ENCODE measurements around the gene FAM117A. TPM values are rescaled to one million over a fixed set of nuclear protein-coding genes. Genes with fewer than 3 reads are reported as not detected.

The FAM117A gene
- total and polyA plus RNA-seq, 2 of the 4 experiments (the other 2 are of a cell fraction) = 0.72 to 3.4 TPM

DNA sequence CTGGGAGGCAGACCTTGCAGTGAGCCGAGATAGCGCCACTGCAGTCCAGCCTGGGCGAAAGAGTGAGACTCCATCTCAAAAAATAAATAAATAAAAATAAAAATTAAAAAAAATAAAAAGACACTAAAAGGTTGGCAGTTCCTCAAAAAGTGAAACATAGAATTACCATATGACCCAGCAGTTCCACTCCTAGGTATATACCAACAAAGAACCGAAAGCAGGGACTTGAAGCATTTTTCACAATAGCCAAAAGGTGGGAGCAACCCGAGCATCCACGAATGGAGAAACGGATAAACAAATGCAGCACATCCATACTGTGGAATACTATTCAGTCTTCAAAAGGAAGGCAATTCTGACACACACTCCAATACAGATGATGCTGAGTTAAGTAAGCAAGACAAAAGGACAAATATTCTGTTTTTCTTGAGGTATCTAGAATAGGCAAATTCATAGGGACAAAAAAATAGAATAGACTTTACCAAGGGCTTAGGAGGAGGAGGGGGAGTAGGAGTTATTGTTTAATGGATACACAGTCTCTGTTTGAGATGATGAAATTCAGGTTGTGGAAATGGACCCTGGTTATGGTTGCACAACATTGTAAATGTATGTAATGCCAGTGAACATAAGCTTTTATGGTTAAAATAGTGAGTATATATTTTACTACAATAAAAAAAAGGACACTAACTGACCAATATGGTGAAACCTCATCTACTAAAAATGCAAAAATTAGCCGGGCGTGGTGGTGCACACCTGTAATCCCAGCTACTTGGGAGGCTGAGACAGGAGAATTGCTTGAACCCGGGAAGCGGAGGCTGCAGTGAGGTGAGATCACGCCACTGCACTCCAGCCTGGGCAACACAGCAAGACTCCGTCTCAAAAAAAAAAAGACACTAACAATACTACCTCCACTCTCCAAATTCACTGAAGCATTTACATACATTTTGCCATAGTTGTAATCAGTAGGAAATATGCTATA lies 29.1 kb downstream of the FAM117A start:
- H4K20me1 ChIP-seq (ENCODE audit: insufficient read depth, low read length) = no peaks in the 10 kb centered on the region
- no peak overlapping the region for H3K4me3 ChIP-seq (ENCODE audit: insufficient read depth, low read depth, low read length)
- no peak overlapping the region for H3K14ac ChIP-seq (replicated peaks; ENCODE audit: low read depth, low read length)
- no peak overlapping the region for H4K5ac ChIP-seq (ENCODE audit: low read depth, low read length)
- no peak overlapping the region for H2AFZ ChIP-seq (replicated peaks; ENCODE audit: low read length, poor library complexity)
- no peak overlapping the region for H2BK20ac ChIP-seq (ENCODE audit: low read depth, low read length)
- WGBS, 2 experiments (ENCODE audit: extremely low coverage in 2 of 2, insufficient read length in 1 of 2) = no CpG with 5 or more reads among the region's 13 CpGs
- no peak overlapping the region for H3K18ac ChIP-seq (ENCODE audit: low read depth, low read length)
- intact Hi-C loops (cut with micrococcal nuclease) = no loop called here
- no peak overlapping the region for H2AK9ac ChIP-seq (replicated peaks; ENCODE audit: low read depth, low read length, poor library complexity)
- ChIA-PET POLR2A (ENCODE audit: unreplicated experiment) (no interaction called here), CTCF (no interaction called here)
- no peak for DNase-seq
- H3K23ac ChIP-seq (ENCODE audit: low read depth, low read length) = no peak overlapping the region
- H2BK15ac ChIP-seq (ENCODE audit: low read depth, low read length) = no peak overlapping the region
- no peak overlapping the region for H4K8ac ChIP-seq (ENCODE audit: low read depth in 2 of 2, low read length in 2 of 2)
- H4K91ac ChIP-seq (ENCODE audit: insufficient read depth, low read depth, low read length) = no peak overlapping the region
- no peak overlapping the region for H2BK120ac ChIP-seq (ENCODE audit: low read depth, low read length)
- BruUV-seq (replicated peaks) = no TSS peak
- dilution Hi-C loops (cut with HindIII; ENCODE audit: low sequenced_read_pairs, unreplicated experiment) = no loop called here
- H3K36me3 ChIP-seq (ENCODE audit: control insufficient read depth, insufficient read depth, low read length) = no peaks in the 10 kb centered on the region
- H3K9me1 ChIP-seq (ENCODE audit: insufficient read depth, low read length) = no peaks in the 10 kb centered on the region
- H3K27ac ChIP-seq (ENCODE audit: insufficient read depth, low read length) = no peak overlapping the region
- H2AK5ac ChIP-seq (ENCODE audit: low read depth, low read length) = no peak overlapping the region
- H3K79me1 ChIP-seq (ENCODE audit: low read depth in 1 of 2, low read length in 2 of 2) = no peaks in the 10 kb centered on the region
- no peak for ATAC-seq (ENCODE audit: low read depth)
- H3K27me3 ChIP-seq (ENCODE audit: control insufficient read depth, insufficient read depth, low read length) = peaks cover 10% of the 10 kb centered on the region
- in situ Hi-C loops (cut with MboI; ENCODE audit: low sequenced_read_pairs) = no loop called here
- H3K4me1 ChIP-seq (ENCODE audit: control insufficient read depth, insufficient read depth, low read length) = peaks cover 2% of the 10 kb centered on the region; the same call in 1 of the 2 replicates
- H3K4ac ChIP-seq (ENCODE audit: low read depth, low read length) = no peak overlapping the region
- no peak overlapping the region for H3K9ac ChIP-seq (ENCODE audit: low read depth, low read length)
- no peak overlapping the region for H3K4me2 ChIP-seq (ENCODE audit: low read depth, low read length)
- TF ChIP-seq NFE2L2 (IDR thresholded peaks at IDR 0.05; ENCODE audit: low read depth, low read length) (no peak), CTCF (conservative IDR thresholded peaks at IDR 0.05; ENCODE audit: low read depth, low read length) (no peak), USF2 (IDR thresholded peaks at IDR 0.05; ENCODE audit: low read depth, low read length) (no peak), BHLHE40 (IDR thresholded peaks at IDR 0.05; ENCODE audit: low read depth, low read length) (no peak), FOS (IDR thresholded peaks at IDR 0.05; ENCODE audit: low read depth, low read length) (no peak), CEBPB (IDR thresholded peaks at IDR 0.05; ENCODE audit: low read depth, low read length) (no peak), MXI1 (IDR thresholded peaks at IDR 0.05; ENCODE audit: borderline replicate concordance, low read depth, low read length) (no peak)
- TF ChIP-seq, protein P1, sequence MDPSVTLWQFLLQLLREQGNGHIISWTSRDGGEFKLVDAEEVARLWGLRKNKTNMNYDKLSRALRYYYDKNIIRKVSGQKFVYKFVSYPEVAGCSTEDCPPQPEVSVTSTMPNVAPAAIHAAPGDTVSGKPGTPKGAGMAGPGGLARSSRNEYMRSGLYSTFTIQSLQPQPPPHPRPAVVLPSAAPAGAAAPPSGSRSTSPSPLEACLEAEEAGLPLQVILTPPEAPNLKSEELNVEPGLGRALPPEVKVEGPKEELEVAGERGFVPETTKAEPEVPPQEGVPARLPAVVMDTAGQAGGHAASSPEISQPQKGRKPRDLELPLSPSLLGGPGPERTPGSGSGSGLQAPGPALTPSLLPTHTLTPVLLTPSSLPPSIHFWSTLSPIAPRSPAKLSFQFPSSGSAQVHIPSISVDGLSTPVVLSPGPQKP (IDR thresholded peaks at IDR 0.05; ENCODE audit: borderline replicate concordance, low read depth, low read length) = no peak
- no peaks in the 10 kb centered on the region for H3K9me3 ChIP-seq (ENCODE audit: control insufficient read depth, insufficient read depth, low read length)
- no peak overlapping the region for H2BK5ac ChIP-seq (ENCODE audit: low read depth, low read length, poor library complexity, severe bottlenecking)
- H3K56ac ChIP-seq (ENCODE audit: extremely low read depth, insufficient read depth, low read length) = no peak overlapping the region
